Thyroid gland (tissue), 4 donors: ENCODE results near the gene SAPCD1. TPM values are rescaled to one million over a fixed set of nuclear protein-coding genes. Genes with fewer than 3 reads are reported as not detected.
A peak's percentile ranks its signal among the peaks of the same experiment; 100 is the strongest.

ENCODE experiments used
- DNase-seq, 2 donors: peaks; one replicate each; pipeline ENCODE4 v3.0.0-alpha.2; 2019
- H3K27ac ChIP-seq, 3 donors: fragments of 200-600 bp; sonication (generic); 1 replicate in 2 of 3; 2 replicates in 1 of 3; pipeline ENCODE4 v1.5.1; 2016 to 2019; ENCODE audit warnings: mild to moderate bottlenecking in 1 of 3, moderate library complexity in 1 of 3
- H3K27me3 ChIP-seq: fragments of 200-600 bp; sonication (generic); one replicate; pipeline ENCODE4 v1.5.1; 2019
- H3K36me3 ChIP-seq, 2 donors: fragments of 200-600 bp; sonication (generic); one replicate each; pipeline ENCODE4 v1.5.1; 2016 to 2019
- H3K4me1 ChIP-seq, 2 donors: fragments of 200-600 bp; sonication (generic); one replicate each; pipeline ENCODE4 v1.5.1; 2017 to 2019
- H3K4me3 ChIP-seq, 3 donors: fragments of 200-600 bp; sonication (generic); replicated peaks in 1 of 3; 1 replicate in 2 of 3; 2 replicates in 1 of 3; pipeline ENCODE4 v1.5.1; 2016; ENCODE audit warnings: mild to moderate bottlenecking in 1 of 3
- H3K9me3 ChIP-seq: fragments of 200-600 bp; sonication (generic); one replicate; pipeline ENCODE4 v1.5.1; 2017
- POLR2A ChIP-seq, 2 donors: fragments of 450-650 bp; IDR thresholded peaks; one replicate each; pipeline ENCODE4 v1.6.1; 2017; ENCODE audit warnings: antibody characterized with exemption in 2 of 2, mild to moderate bottlenecking in 2 of 2, moderate library complexity in 1 of 2
- WGBS, 2 donors: methylation state at CpG; one replicate each; pipeline ENCODE4 v1.1.5; 2017; 5-methylcytosine and 5-hydroxymethylcytosine counted together
- intact Hi-C: fragments of 100-400 bp; cut with DNase I; formaldehyde crosslinking; loops from one replicate; pipeline ENCODE4 v1.15.1; 2023
- total RNA-seq, 4 donors: library from RNA; depleted of rRNA; stranded (reverse); fragments of >200 nt; gene quantifications; one replicate each; pipeline ENCODE4 v1.2.3, GENCODE V29; 2016
- TF ChIP-seq, protein P1 (sequence below), 6 experiments: fragments of 200-600 bp in 3 of 6; fragments of 450-650 bp in 3 of 6; sonication (generic) in 3 of 6; IDR thresholded peaks; one replicate each; pipeline ENCODE4 v1.5.1; 2016 to 2019; ENCODE audit warnings: antibody characterized with exemption in 6 of 6, mild to moderate bottlenecking in 2 of 6, inconsistent platforms in 1 of 6, moderate library complexity in 1 of 6

The SAPCD1 gene
- total RNA-seq, 4 donors from 2014 or later, result 2.0 to 4.2 (median 3.0) TPM; not detected in 1

GRCh38 chr6:31717499-31718222 lies 44.8 kb upstream of the SAPCD1 start:
- no peak for DNase-seq
- Histone ChIP-seq H3K27ac (peak overlapping the region; percentile 59 to 78 (median 69)), H3K9me3 (no peaks in the 10 kb centered on the region), H3K27me3 (no peaks in the 10 kb centered on the region), H3K4me3 (no peak overlapping the region), H3K36me3 (no peaks in the 10 kb centered on the region), H3K4me1 (peaks cover 30 to 40% of the 10 kb centered on the region in 2 donors)
- no peak for TF ChIP-seq POLR2A (IDR thresholded peaks at IDR 0.05)
- TF ChIP-seq, protein P1, sequence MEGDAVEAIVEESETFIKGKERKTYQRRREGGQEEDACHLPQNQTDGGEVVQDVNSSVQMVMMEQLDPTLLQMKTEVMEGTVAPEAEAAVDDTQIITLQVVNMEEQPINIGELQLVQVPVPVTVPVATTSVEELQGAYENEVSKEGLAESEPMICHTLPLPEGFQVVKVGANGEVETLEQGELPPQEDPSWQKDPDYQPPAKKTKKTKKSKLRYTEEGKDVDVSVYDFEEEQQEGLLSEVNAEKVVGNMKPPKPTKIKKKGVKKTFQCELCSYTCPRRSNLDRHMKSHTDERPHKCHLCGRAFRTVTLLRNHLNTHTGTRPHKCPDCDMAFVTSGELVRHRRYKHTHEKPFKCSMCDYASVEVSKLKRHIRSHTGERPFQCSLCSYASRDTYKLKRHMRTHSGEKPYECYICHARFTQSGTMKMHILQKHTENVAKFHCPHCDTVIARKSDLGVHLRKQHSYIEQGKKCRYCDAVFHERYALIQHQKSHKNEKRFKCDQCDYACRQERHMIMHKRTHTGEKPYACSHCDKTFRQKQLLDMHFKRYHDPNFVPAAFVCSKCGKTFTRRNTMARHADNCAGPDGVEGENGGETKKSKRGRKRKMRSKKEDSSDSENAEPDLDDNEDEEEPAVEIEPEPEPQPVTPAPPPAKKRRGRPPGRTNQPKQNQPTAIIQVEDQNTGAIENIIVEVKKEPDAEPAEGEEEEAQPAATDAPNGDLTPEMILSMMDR (IDR thresholded peaks at IDR 0.05), result peak in 1 of 6 experiments; percentile 19
- 58 to 73% methylated on average over 10 of the region's 10 CpGs for WGBS, 2 donors
- intact Hi-C loops, result no loop called here

GRCh38 chr6:31718265-31718664 lies 44.2 kb upstream of the SAPCD1 start:
- H3K4me1 ChIP-seq, result peaks cover 29 to 34% of the 10 kb centered on the region in 2 donors
- WGBS, 2 donors, result 23 to 45% methylated on average over 1 of the region's 1 CpG

GRCh38 chr6:31719001-31719400 lies 43.5 kb upstream of the SAPCD1 start:
- intact Hi-C loops, result no loop called here
- Histone ChIP-seq H3K27ac (peak overlapping the region; percentile 59 to 78 (median 69)), H3K4me1 (peaks cover 21 to 27% of the 10 kb centered on the region in 2 donors), H3K9me3 (no peaks in the 10 kb centered on the region), H3K36me3 (no peaks in the 10 kb centered on the region), H3K27me3 (no peaks in the 10 kb centered on the region), H3K4me3 (no peak overlapping the region)
- TF ChIP-seq POLR2A (IDR thresholded peaks at IDR 0.05), result no peak
- TF ChIP-seq, protein P1 (IDR thresholded peaks at IDR 0.05), result no peak
- WGBS, 2 donors, result 72 to 77% methylated on average over 6 of the region's 6 CpGs
- DNase-seq, result no peak

More at GRCh38 chr6:31718265-31718664, 44.2 kb upstream of the SAPCD1 start:
- no peak overlapping the region for H3K4me3 ChIP-seq
- intact Hi-C loops, result no loop called here
- no peak for TF ChIP-seq POLR2A (IDR thresholded peaks at IDR 0.05)
- TF ChIP-seq, protein P1 (IDR thresholded peaks at IDR 0.05), result no peak
- peak; percentile 73 to 80 for DNase-seq
- H3K9me3 ChIP-seq, result no peaks in the 10 kb centered on the region
- H3K36me3 ChIP-seq, result no peaks in the 10 kb centered on the region
- peak overlapping the region; percentile 59 to 78 (median 69) for H3K27ac ChIP-seq
- no peaks in the 10 kb centered on the region for H3K27me3 ChIP-seq

GRCh38 chr6:31720196-31720770 lies 42.2 kb upstream of the SAPCD1 start:
- intact Hi-C loops, result loop anchor here (10.0 kb wide), 1 partner anchor 115 kb away; no protein-coding TSS in a partner anchor
- H3K27ac ChIP-seq, result no peak overlapping the region

More at GRCh38 chr6:31720196-31720770, 42.2 kb upstream of the SAPCD1 start:
- DNase-seq, result no peak
- Histone ChIP-seq H3K4me3 (no peak overlapping the region), H3K27me3 (no peaks in the 10 kb centered on the region), H3K36me3 (no peaks in the 10 kb centered on the region), H3K9me3 (no peaks in the 10 kb centered on the region), H3K4me1 (peaks cover 15 to 20% of the 10 kb centered on the region in 2 donors)
- whole genome bisulfite sequencing, 2 donors, result 81 to 88% methylated on average over 5 of the region's 5 CpGs
- TF ChIP-seq, protein P1 (IDR thresholded peaks at IDR 0.05), result no peak
- no peak for TF ChIP-seq POLR2A (IDR thresholded peaks at IDR 0.05)
